ENCODE data around the gene TTLL10.

The TTLL10 gene

DNA sequence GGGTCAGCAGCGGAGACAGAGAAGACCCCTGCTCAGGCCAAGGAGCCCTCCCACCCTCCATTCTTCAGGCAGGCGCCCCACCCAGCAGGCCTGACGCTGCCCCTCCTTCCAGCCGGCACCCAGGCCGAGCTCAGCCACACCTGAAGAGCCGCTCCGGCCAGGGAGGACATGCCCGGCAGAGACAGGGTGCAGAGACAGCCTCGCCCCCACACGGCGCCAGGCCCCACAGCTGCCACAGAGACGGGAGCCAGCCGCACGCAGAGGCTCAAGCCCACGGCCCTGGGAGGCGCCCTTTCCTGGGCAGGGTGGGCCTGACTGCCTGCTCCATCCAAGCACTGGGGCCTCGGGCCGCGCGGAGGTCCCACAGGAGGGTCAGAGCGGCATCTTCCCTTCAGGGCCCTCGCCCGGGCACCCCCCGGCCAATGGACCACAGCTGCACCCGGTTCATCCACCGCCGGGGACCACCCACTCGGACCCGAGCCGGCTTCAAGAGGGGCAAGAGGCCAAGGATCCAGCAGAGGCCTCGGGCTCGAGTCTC lies 5.2 kb downstream of the TTLL10 start:
- H3K4me1 ChIP-seq (ENCODE audit: insufficient read depth, low read length) = no peaks in the 10 kb centered on the region; the same call in 1 of the 2 replicates
- H3K9me3 ChIP-seq (ENCODE audit: control insufficient read depth, insufficient read depth, low read length) = no peaks in the 10 kb centered on the region
- H3K9ac ChIP-seq (ENCODE audit: low read depth, low read length) = no peak overlapping the region
- H3K36me3 ChIP-seq (ENCODE audit: insufficient read depth, low read length) = no peaks in the 10 kb centered on the region

DNA sequence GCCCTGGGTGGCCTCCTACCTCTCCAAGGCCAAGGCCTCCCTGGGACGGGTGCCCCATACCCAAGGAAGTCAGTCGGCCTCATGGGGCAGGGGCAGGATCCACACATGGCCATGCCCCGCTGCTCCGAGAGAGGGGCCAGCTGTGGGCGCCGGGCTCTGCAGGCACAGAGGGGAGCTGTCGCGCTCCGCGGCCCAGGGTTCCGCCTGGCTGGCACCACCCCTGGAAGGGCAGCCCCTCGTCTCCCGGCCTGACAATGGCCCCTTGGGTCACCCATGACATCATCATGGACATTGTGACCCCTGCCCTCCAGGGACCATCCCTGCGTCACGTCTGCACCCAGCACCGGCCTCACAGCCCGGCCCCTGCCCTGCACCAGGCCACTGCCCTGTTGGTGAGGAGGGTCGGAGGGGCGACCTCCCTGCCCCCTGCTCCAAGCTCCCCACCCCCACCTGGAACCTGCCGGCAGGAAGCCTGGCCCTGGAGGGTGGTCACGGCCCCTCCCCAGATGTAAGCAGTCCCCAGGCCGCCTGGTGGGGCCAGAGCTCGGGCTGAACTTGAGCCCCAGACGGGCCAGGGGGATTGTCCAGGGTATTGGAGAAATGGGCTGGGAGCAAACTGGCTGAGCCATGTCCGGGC lies 5.8 kb downstream of the TTLL10 start:
- no peak overlapping the region for H3K9ac ChIP-seq (ENCODE audit: low read depth, low read length)
- H3K36me3 ChIP-seq (ENCODE audit: insufficient read depth, low read length) = no peaks in the 10 kb centered on the region
- H3K4me1 ChIP-seq (ENCODE audit: insufficient read depth, low read length) = no peaks in the 10 kb centered on the region; the same call in 1 of the 2 replicates
- no peaks in the 10 kb centered on the region for H3K9me3 ChIP-seq (ENCODE audit: control insufficient read depth, insufficient read depth, low read length)

DNA sequence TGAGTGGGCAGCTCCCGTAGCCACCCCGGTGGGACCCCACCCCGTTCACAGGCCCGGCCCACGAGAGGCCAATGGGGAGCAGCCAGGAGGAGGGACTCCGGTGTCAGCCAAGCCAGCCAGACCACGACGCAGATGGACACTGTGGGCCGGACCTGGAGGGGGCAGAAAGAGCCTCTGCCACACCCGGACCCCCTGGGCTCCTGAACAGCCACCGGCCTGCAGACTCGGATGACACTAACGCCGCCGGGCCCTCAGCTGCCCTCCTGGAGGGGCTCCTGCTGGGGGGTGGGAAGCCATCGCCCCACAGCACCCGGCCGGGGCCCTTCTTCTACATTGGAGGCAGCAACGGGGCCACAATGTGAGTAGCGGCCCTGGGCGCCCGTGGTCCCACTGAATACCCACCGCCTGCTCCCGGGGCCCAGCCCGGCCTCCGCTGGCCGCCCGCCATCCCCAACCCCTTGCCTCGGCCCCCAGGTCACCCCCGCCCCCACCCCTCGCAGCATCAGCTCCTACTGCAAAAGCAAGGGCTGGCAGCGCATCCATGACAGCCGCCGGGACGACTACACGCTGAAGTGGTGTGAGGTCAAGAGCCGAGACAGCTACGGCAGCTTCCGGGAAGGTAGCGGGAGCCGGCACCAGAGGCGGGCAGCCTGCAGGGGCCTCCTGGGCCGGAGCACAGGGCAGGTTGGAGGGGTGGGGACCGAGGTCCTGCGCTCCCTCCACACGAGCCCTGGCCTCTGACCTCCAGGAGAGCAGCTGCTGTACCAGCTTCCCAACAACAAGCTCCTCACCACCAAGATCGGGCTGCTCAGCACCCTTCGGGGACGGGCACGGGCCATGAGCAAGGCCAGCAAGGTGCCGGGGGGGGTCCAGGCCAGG lies 6.5 kb downstream of the TTLL10 start:
- H3K4me1 ChIP-seq (ENCODE audit: insufficient read depth, low read length) = no peaks in the 10 kb centered on the region; the same call in 1 of the 2 replicates
- H3K9me3 ChIP-seq (ENCODE audit: control insufficient read depth, insufficient read depth, low read length) = no peaks in the 10 kb centered on the region
- H3K9ac ChIP-seq (ENCODE audit: low read depth, low read length) = no peak overlapping the region
- H3K36me3 ChIP-seq (ENCODE audit: insufficient read depth, low read length) = no peaks in the 10 kb centered on the region

DNA sequence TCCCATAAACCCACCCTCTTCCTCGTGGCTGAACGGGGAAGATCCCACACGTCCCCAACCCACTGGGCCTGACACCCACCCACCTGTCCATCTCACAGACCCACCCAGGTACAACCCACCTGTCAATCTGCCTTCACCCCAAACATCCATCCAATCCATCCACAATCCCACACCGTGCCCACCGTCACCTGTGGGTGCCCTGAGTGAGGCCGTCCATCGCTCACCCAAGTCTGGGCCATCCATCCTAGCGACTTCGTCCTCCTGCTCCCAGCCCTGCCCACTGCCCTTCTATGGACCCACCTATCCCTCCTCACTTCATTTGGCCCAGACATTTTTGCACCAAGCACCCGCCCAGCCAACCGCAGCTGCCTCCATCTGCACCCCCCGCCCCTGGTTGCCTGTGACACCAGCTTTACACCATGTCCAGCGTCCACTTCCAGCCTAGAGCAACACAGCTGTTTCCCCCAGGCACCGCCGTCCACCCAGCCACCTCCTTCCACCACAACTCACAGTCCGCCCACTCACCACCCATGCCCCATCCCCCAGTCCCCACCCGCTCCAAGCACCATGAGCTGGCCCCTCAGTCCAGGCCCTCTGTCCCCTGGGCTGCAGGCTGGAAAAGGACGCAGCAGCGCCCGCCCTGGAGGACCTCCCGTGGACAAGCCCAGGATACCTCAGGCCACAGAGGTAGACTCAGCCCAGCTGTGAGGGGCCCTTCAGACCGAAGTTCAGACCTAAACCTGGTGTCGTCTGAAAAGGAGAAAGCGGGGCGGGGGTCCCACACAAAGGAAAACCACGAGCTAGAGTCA lies 7.7 kb downstream of the TTLL10 start:
- H3K9ac ChIP-seq (ENCODE audit: low read depth, low read length) = no peak overlapping the region
- H3K9me3 ChIP-seq (ENCODE audit: control insufficient read depth, insufficient read depth, low read length) = no peaks in the 10 kb centered on the region
- H3K4me1 ChIP-seq (ENCODE audit: insufficient read depth, low read length) = no peaks in the 10 kb centered on the region; the same call in 1 of the 2 replicates
- H3K36me3 ChIP-seq (ENCODE audit: insufficient read depth, low read length) = no peaks in the 10 kb centered on the region

DNA sequence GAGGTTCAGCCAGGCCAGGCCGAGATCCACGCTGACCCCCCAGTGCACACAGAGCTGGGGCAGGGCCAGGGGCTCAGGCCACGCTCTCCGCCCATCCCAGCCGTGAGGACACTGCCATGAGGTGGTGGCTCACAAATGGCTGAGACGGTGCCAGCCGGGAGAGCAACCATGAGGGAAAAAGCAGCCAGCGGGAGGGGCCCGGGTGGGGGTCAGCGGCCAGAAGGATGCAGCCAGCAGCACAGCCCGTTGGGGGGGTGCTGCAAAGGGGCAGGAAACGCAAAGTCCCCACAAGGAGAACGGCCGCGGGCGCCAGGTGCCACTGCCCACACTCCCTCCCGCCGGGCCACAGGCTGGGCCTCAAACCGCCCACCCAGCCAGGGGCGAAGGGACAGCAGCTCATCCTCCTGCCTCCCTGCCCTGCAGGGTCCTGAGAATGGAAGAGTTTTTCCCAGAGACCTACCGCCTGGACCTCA lies 8.3 kb downstream of the TTLL10 start:
- no peaks in the 10 kb centered on the region for H3K4me1 ChIP-seq (ENCODE audit: insufficient read depth, low read length)
- H3K36me3 ChIP-seq (ENCODE audit: insufficient read depth, low read length) = no peaks in the 10 kb centered on the region
- no peaks in the 10 kb centered on the region for H3K9me3 ChIP-seq (ENCODE audit: control insufficient read depth, insufficient read depth, low read length)
- no peak overlapping the region for H3K9ac ChIP-seq (ENCODE audit: low read depth, low read length)

DNA sequence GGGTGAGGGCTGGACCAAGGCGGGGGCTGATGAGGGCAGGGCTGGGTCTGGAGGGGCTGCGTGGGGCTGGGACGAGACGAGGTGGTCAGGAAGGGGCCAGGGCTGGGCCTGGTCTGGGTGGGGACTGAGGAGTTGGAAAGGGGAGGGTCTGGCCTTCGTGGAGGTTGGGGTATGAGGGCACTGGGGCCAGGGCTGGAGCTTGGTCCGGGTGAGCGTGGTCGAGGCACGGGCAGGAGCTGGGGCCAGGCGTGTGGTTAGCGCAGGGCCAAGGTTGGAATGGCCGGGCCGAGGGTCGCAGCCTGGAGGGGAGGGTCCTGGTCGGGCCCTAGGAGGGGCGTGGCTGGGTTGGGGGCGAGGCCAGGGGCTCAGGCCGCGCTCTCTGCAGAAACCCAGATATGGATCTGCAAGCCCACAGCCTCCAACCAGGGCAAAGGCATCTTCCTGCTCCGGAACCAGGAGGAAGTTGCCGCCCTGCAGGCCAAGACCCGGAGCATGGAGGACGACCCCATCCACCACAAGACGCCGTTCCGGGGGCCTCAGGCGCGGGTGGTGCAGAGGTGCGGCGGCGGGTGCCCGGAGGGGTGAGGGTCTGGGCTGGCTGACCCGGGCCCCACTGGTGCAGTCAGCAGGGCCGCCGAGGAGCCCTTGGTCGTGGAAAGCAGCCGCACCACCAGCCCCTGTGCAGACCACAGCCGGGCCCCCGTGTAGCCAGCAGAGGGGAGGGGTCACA lies 9.0 kb downstream of the TTLL10 start:
- no peaks in the 10 kb centered on the region for H3K36me3 ChIP-seq (ENCODE audit: insufficient read depth, low read length)
- no peaks in the 10 kb centered on the region for H3K4me1 ChIP-seq (ENCODE audit: insufficient read depth, low read length)
- H3K9ac ChIP-seq (ENCODE audit: low read depth, low read length) = no peak overlapping the region
- H3K9me3 ChIP-seq (ENCODE audit: control insufficient read depth, insufficient read depth, low read length) = no peaks in the 10 kb centered on the region

DNA sequence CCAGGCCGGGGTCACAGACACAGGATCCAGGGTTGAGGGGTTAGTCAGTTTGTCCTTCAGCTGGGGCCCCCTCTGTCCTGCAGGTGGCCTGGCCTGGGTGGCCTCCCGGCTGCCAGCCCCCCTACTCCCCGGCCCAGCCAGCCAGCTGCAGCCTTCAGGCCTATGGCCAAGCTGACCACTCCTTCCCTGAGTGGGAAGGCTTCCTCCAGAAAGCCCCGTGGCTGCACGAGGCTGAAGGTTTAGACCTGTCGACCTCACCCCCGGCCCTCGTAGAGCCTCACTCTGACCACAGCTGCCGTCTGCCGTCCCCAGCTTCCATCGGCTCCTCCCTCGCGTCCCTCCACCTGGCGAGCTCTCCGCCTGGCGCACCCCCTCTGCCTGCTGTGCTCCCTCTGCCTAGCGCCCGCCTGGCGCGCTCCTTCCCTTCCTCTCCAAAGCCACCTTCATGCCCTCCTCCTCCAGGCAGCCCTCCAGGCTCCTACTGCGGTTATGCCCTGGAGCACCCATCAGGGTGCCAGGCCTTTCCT lies 9.6 kb downstream of the TTLL10 start:
- no peaks in the 10 kb centered on the region for H3K36me3 ChIP-seq (ENCODE audit: insufficient read depth, low read length)
- H3K9ac ChIP-seq (ENCODE audit: low read depth, low read length) = no peak overlapping the region
- no peaks in the 10 kb centered on the region for H3K4me1 ChIP-seq (ENCODE audit: insufficient read depth, low read length)

DNA sequence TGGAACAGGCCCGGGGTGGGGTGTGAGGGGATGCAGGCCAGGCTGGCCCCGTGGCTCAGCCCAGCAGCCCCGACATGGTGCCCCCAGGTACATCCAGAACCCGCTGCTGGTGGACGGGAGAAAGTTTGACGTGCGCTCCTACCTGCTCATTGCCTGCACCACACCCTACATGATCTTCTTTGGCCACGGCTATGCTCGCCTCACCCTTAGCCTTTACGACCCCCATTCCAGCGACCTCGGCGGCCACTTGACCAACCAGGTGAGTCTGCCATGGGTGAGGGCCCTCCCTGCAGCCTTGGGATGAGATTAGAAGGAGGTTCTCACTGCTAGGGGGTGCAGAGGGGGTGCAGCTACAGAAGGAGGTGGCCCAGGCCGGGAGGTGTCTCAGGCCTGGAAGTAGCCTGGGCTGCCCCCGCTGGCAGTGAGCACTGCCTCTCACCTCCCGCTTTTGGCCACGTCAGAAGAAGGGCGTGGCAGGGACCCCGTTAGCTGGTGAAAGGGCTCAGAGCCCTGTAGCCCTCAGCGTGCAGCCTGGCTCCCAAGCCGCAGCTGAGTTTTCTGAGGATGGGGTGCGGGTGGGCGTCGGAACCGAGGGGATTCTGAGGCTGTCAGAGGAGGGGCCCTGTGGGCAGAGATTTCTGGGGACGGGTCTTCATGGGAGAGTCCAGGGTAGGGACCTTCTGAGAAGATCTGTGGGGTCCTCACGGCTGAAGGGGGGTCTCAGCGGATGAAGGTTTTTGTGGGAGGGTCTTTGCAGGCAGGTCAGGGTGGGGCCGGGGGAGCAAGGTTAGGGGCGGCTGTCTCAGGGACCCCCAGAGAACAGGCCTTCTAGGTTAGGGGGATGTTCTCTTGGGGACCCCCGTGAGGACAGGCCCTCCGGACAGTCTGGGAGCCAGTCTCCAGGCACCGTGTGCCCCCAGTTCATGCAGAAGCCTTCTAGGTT lies 10.4 kb downstream of the TTLL10 start:
- Histone ChIP-seq H3K9ac (ENCODE audit: low read depth, low read length) (no peak overlapping the region), H3K4me1 (ENCODE audit: insufficient read depth, low read length) (no peaks in the 10 kb centered on the region), H3K36me3 (ENCODE audit: insufficient read depth, low read length) (no peaks in the 10 kb centered on the region), H3K9me3 (ENCODE audit: control insufficient read depth, insufficient read depth, low read length) (no peaks in the 10 kb centered on the region)

More for the DNA sequence above, 9.6 kb downstream of the TTLL10 start:
- H3K9me3 ChIP-seq (ENCODE audit: control insufficient read depth, insufficient read depth, low read length) = no peaks in the 10 kb centered on the region

DNA sequence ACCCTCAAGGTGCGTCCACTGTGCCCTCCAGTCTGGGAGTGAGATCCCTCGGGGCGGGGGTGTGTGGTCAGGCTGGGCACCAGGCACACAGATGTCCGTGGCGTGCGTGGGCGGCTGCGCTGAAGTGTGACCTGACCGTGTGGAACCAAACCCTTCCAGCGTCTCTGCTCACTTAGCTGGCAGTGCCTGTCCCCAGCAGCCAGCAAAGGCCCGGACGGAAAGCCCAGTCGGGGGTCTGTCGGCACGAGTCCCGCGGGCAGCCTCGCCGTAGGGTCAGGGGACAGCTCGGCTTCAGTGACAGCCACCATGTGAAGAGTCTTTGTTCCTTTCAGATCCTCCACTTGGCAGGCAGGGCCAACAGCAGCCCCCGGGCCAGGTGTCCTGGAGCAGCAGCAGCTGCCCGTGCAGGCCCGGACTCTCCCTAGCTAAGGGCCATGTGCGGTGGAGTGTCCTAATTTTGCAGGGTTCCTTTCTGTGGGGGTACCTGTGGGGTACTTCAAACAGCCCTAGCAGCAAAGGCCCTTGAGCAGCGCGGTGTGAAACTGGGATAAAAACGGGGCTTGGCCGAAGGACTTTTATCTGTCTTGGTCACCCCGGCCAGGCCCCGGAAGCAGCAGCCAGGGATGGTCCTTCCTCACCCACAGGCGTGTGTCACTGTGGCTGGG lies 11.6 kb downstream of the TTLL10 start:
- Histone ChIP-seq H3K4me1 (ENCODE audit: insufficient read depth, low read length) (no peaks in the 10 kb centered on the region), H3K9ac (ENCODE audit: low read depth, low read length) (no peak overlapping the region), H3K9me3 (ENCODE audit: control insufficient read depth, insufficient read depth, low read length) (no peaks in the 10 kb centered on the region), H3K36me3 (ENCODE audit: insufficient read depth, low read length) (no peaks in the 10 kb centered on the region)

DNA sequence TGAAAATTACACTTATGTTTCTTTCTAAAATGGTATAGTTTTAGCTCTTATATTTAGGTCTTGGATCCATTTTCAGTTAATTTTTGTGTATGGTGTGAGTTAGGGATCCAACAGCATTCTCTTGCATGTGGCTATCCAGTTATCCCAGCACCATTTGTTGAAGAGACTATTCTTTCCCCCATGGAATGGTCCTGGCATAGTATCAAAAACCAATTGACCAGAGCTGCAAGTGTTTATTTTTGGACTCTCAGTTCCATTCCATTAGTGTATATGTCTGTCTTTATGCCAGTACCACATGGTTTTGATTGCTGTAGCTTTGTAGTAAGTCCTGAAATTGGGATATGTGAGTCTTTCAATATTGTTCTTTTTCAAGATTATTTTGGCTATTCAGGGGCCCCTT lies 14.3 kb downstream of the TTLL10 start:
- H3K9me3 ChIP-seq (ENCODE audit: control insufficient read depth, insufficient read depth, low read length) = peaks cover 3% of the 10 kb centered on the region
- no peaks in the 10 kb centered on the region for H3K36me3 ChIP-seq (ENCODE audit: insufficient read depth, low read length)
- H3K4me1 ChIP-seq (ENCODE audit: insufficient read depth, low read length) = no peaks in the 10 kb centered on the region
- no peak overlapping the region for H3K9ac ChIP-seq (ENCODE audit: low read depth, low read length)

DNA sequence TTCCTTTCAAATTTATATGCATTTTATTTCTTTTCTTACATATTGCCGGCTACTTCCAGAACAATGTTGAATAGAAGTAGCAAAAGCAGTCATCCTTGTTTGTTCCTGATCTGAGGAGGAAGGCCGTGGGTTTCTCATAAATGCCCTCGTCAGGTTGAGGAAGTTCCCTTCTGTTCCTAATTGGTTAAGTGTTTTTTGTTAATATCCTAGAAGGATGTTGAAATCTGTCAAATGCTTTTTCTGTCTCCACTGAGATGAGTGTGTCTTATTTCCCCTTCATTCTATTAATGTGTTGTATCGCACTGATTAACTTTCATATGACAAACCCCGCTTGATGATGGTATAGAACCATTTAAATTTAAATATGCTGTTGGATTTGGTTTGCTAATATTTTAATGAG lies 15.4 kb downstream of the TTLL10 start:
- no peak overlapping the region for H3K9ac ChIP-seq (ENCODE audit: low read depth, low read length)
- H3K4me1 ChIP-seq (ENCODE audit: insufficient read depth, low read length) = no peaks in the 10 kb centered on the region

DNA sequence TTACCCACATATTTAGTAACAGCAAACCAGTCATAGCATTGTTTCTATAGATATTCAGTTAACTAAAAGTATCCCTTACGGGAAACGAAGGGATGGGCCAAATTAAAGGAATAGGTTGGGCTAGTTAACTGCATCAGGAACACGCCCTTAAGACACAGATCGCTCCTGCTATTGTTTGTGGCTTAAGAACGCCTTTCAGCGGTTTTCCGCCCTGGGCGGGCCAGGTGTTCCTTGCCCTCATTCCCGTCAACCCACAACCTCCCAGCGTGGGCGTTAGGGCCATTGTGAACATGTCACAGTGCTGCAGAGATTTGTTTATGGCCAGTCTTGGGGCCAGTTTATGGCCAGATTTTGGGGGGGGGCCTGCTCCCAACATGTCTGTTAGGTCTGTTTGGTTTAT lies 18.1 kb downstream of the TTLL10 start:
- Histone ChIP-seq H3K9ac (ENCODE audit: low read depth, low read length) (no peak overlapping the region), H3K9me3 (ENCODE audit: control insufficient read depth, insufficient read depth, low read length) (peaks cover 3% of the 10 kb centered on the region), H3K4me1 (ENCODE audit: insufficient read depth, low read length) (no peaks in the 10 kb centered on the region), H3K36me3 (ENCODE audit: insufficient read depth, low read length) (no peaks in the 10 kb centered on the region)

More for the DNA sequence above, 15.4 kb downstream of the TTLL10 start:
- H3K9me3 ChIP-seq (ENCODE audit: control insufficient read depth, insufficient read depth, low read length) = peaks cover 3% of the 10 kb centered on the region
- no peaks in the 10 kb centered on the region for H3K36me3 ChIP-seq (ENCODE audit: insufficient read depth, low read length)
